Activated T-cell treated with anti-CD3 and anti-CD28 coated beads, Interleukin-2, amount 50 U/mL, for 1 hour (primary cell): ENCODE data around the gene HDGFL3.

Source experiments
- DNase-seq: peaks from one replicate; pipeline ENCODE4 v3.0.0-alpha.2; 2020

HDGFL3 gene

GRCh38 chr15:83119968-83120581 is 87.5 kb downstream of the HDGFL3 start:
- no peak for DNase-seq

GRCh38 chr15:83118968-83119367 is 88.7 kb downstream of the HDGFL3 start:
- DNase-seq = no peak

- no peak for DNase-seq
Measured at GRCh38 chr15:83118291-83118827, 89.3 kb downstream of the HDGFL3 start.

GRCh38 chr15:83115831-83116565 is 91.6 kb downstream of the HDGFL3 start:
- no peak for DNase-seq

- DNase-seq = no peak
Measured at GRCh38 chr15:83115410-83115809, 92.2 kb downstream of the HDGFL3 start.

GRCh38 chr15:83114856-83115255 is 92.8 kb downstream of the HDGFL3 start:
- no peak for DNase-seq

- DNase-seq = no peak
Measured at GRCh38 chr15:83113881-83114674, 93.5 kb downstream of the HDGFL3 start.

GRCh38 chr15:83112956-83113299 is 94.7 kb downstream of the HDGFL3 start:
- DNase-seq = no peak

GRCh38 chr15:83112233-83112955 is 95.2 kb downstream of the HDGFL3 start:
- no peak for DNase-seq

- no peak for DNase-seq
Measured at GRCh38 chr15:83111149-83111548, 96.5 kb downstream of the HDGFL3 start.

GRCh38 chr15:83110381-83110780 is 97.2 kb downstream of the HDGFL3 start:
- DNase-seq = no peak

- DNase-seq = no peak
Measured at GRCh38 chr15:83109532-83109931, 98.1 kb downstream of the HDGFL3 start.

- no peak for DNase-seq
Measured at GRCh38 chr15:83108266-83109219, 99.1 kb downstream of the HDGFL3 start.

GRCh38 chr15:83107841-83108181 is 99.8 kb downstream of the HDGFL3 start:
- DNase-seq = no peak

- peak; percentile 21 for DNase-seq
Measured at GRCh38 chr15:83106994-83107840, 100.4 kb downstream of the HDGFL3 start, which contains the start of gene TM6SF1. Gene TM6SF1 (plus strand): TSS chr15:83107645. CDS start chr15:83107681, 36 bp downstream.

- DNase-seq = no peak
Measured at GRCh38 chr15:83105440-83105839, 102.2 kb downstream of the HDGFL3 start.

GRCh38 chr15:83104141-83104540 is 103.5 kb downstream of the HDGFL3 start:
- DNase-seq = no peak

- DNase-seq = no peak
Measured at GRCh38 chr15:83102346-83102745, 105.3 kb downstream of the HDGFL3 start.

GRCh38 chr15:83100097-83100646 is 107.5 kb downstream of the HDGFL3 start:
- DNase-seq = no peak

GRCh38 chr15:83099290-83099689 is 108.3 kb downstream of the HDGFL3 start:
- DNase-seq = no peak
